HFFc6 (cell line): ENCODE data around the gene STYK1. TPM values are rescaled to one million over a fixed set of nuclear protein-coding genes. Genes with fewer than 3 reads are reported as not detected.
"Not testable (repeated sequence)": the region's sequence is repeated elsewhere in the genome, so short reads cannot be mapped to it uniquely, and the experiment has no call there.

Experiments used
- DNase-seq: peaks from one replicate; pipeline ENCODE4 v3.0.0-alpha.2; 2018
- H3K27ac Mint-ChIP-seq: 2 replicates; pipeline ENCODE4 v1.8.0; 2020; ENCODE audit warnings: mild to moderate bottlenecking, mixed read lengths
- H3K27me3 Mint-ChIP-seq: 2 replicates; pipeline ENCODE4 v1.8.0; 2021; ENCODE audit warnings: mild to moderate bottlenecking, moderate library complexity, mixed read lengths; ENCODE audit not compliant: insufficient read depth
- H3K36me3 Mint-ChIP-seq: 2 replicates; pipeline ENCODE4 v1.8.0; 2021; ENCODE audit warnings: low read depth, mixed read lengths
- H3K4me1 Mint-ChIP-seq: 2 replicates; pipeline ENCODE4 v1.8.0; 2020; ENCODE audit warnings: low read depth, mixed read lengths
- H3K4me3 Mint-ChIP-seq: 2 replicates; pipeline ENCODE4 v1.8.0; 2020; ENCODE audit warnings: mild to moderate bottlenecking, moderate library complexity, mixed read lengths
- H3K9me3 Mint-ChIP-seq: 2 replicates; pipeline ENCODE4 v1.8.0; 2020; ENCODE audit warnings: mild to moderate bottlenecking, mixed read lengths
- CTCF ChIP-seq: fragments of 200-600 bp; sonication (generic); IDR thresholded peaks from 2 replicates; pipeline ENCODE4 v1.5.0; 2021; ENCODE audit warnings: antibody characterized with exemption, mild to moderate bottlenecking
- total RNA-seq, 6 experiments: library from RNA; stranded (reverse); fragmentation: NEBNext Ultra II Directional; extraction: Animal tissue kit (Norgen Biotek cat#: 25700); gene quantifications; 2 replicates in 1 of 6; 3 replicates in 5 of 6; pipeline ENCODE4 v1.2.3, GENCODE V29; 2021

Gene STYK1
- total RNA-seq, 6 experiments from 2014 or later = 1.1 to 3.0 (median 1.8) TPM

GRCh38 chr12:10590966-10591365, 82.9 kb downstream of the STYK1 start:
- no peak for DNase-seq
- no peak for TF ChIP-seq CTCF
- Mint-ChIP-seq H3K4me1 (0 out of 2 replicates have a peak, but pooled peaks cover 4% of the 10 kb centered on the region), H3K9me3 (no peaks in the 10 kb centered on the region), H3K27ac (no peak overlapping the region), H3K27me3 (no peaks in the 10 kb centered on the region; the same call in 1 of the 2 replicates), H3K4me3 (no peak overlapping the region), H3K36me3 (peaks cover 12% of the 10 kb centered on the region; the same call in 1 of the 2 replicates)

GRCh38 chr12:10584415-10584814, 89.4 kb downstream of the STYK1 start:
- TF ChIP-seq CTCF = no peak
- DNase-seq = no peak
- peaks cover 38% of the 10 kb centered on the region for H3K36me3 Mint-ChIP-seq
- 0 out of 2 replicates have a peak, but pooled peaks cover under 1% of the 10 kb centered on the region for H3K4me1 Mint-ChIP-seq
- no peak overlapping the region for H3K4me3 Mint-ChIP-seq
- H3K9me3 Mint-ChIP-seq = peaks cover 17% of the 10 kb centered on the region; the same call in 1 of the 2 replicates
- H3K27me3 Mint-ChIP-seq = no peaks in the 10 kb centered on the region; the same call in 1 of the 2 replicates
- no peak overlapping the region for H3K27ac Mint-ChIP-seq

GRCh38 chr12:10582704-10583103, 91.1 kb downstream of the STYK1 start:
- Mint-ChIP-seq H3K4me3 (no peak overlapping the region), H3K27me3 (no peaks in the 10 kb centered on the region; the same call in 1 of the 2 replicates), H3K9me3 (peaks cover 17% of the 10 kb centered on the region; the same call in 1 of the 2 replicates), H3K4me1 (no peaks in the 10 kb centered on the region), H3K36me3 (peaks cover 35% of the 10 kb centered on the region), H3K27ac (no peak overlapping the region)
- DNase-seq = no peak
- TF ChIP-seq CTCF = no peak

GRCh38 chr12:10582133-10582532, 91.7 kb downstream of the STYK1 start:
- peaks cover 17% of the 10 kb centered on the region; the same call in 1 of the 2 replicates for H3K9me3 Mint-ChIP-seq
- not testable (repeated sequence) for H3K27me3 Mint-ChIP-seq, H3K27ac Mint-ChIP-seq, H3K4me3 Mint-ChIP-seq, DNase-seq, H3K4me1 Mint-ChIP-seq
- H3K36me3 Mint-ChIP-seq = peaks cover 35% of the 10 kb centered on the region

GRCh38 chr12:10574307-10574706, 99.5 kb downstream of the STYK1 start:
- peaks cover 13% of the 10 kb centered on the region for H3K4me1 Mint-ChIP-seq
- no peak for TF ChIP-seq CTCF

GRCh38 chr12:10572021-10572490, 101.8 kb downstream of the STYK1 start:
- DNase-seq = peak; percentile 20
- H3K9me3 Mint-ChIP-seq, H3K36me3 Mint-ChIP-seq, H3K27me3 Mint-ChIP-seq, H3K4me3 Mint-ChIP-seq: not testable (repeated sequence)
- H3K27ac Mint-ChIP-seq = peak overlapping the region; percentile 51; the same call in 1 of the 2 replicates
- H3K4me1 Mint-ChIP-seq = peaks cover 13% of the 10 kb centered on the region

More at GRCh38 chr12:10574307-10574706, 99.5 kb downstream of the STYK1 start:
- H3K27me3 Mint-ChIP-seq = peaks cover 5% of the 10 kb centered on the region; the same call in 1 of the 2 replicates
- H3K27ac Mint-ChIP-seq = no peak overlapping the region
- H3K4me3 Mint-ChIP-seq = no peak overlapping the region
- no peaks in the 10 kb centered on the region for H3K36me3 Mint-ChIP-seq
- no peak for DNase-seq
- no peaks in the 10 kb centered on the region; the same call in 1 of the 2 replicates for H3K9me3 Mint-ChIP-seq
